C4-2B (cell line): ENCODE results near the gene DNAJA3.

Experiments
- CTCF ChIP-seq: fragments of 450-650 bp; conservative IDR thresholded peaks from 2 replicates; pipeline ENCODE4 v1.5.1; 2017; ENCODE audit warnings: mild to moderate bottlenecking
- ZFX ChIP-seq: fragments of 450-650 bp; IDR thresholded peaks from 2 replicates; pipeline ENCODE4 v1.6.1; 2017

GRCh38 chr16:4412159-4412558, 13.5 kb upstream of the DNAJA3 start:
- TF ChIP-seq CTCF, result no peak
- no peak for TF ChIP-seq ZFX
